Activated T-cell treated with anti-CD3 and anti-CD28 coated beads, Interleukin-2, amount 50 U/mL, for 4 hours (primary cell): ENCODE data around the gene FCAR. TPM values are rescaled to one million over a fixed set of nuclear protein-coding genes. Genes with fewer than 3 reads are reported as not detected.
"Not testable (repeated sequence)": the region's sequence is repeated elsewhere in the genome, so short reads cannot be mapped to it uniquely, and the experiment has no call there.

ENCODE experiments used
- ATAC-seq, 2 donors: fragments of 200-7000 bp; cut with Tn5 transposase; one replicate each; pipeline ENCODE4 v1.10.0; 2021
- DNase-seq: peaks from one replicate; pipeline ENCODE4 v3.0.0-alpha.2; 2020
- H3K27me3 Mint-ChIP-seq: one replicate; pipeline ENCODE4 v1.8.0; 2021; ENCODE audit warnings: low read depth, mixed read lengths
- H3K36me3 Mint-ChIP-seq: one replicate; pipeline ENCODE4 v1.8.0; 2022; ENCODE audit warnings: mixed read lengths; ENCODE audit not compliant: insufficient read depth
- H3K4me1 Mint-ChIP-seq: one replicate; pipeline ENCODE4 v1.8.0; 2021; ENCODE audit warnings: low read depth, mixed read lengths
- H3K4me3 Mint-ChIP-seq: one replicate; pipeline ENCODE4 v1.8.0; 2021; ENCODE audit warnings: mild to moderate bottlenecking, moderate library complexity, mixed read lengths
- H3K9me3 Mint-ChIP-seq: one replicate; pipeline ENCODE4 v1.8.0; 2021; ENCODE audit warnings: mixed read lengths
- total RNA-seq, 3 donors: library from RNA; stranded (reverse); gene quantifications; one replicate each; pipeline ENCODE4 v1.2.1, GENCODE V29; 2021

Gene FCAR
- total RNA-seq, 3 donors from 2014 or later = not detected

GRCh38 chr19:54871696-54872095, 2.3 kb upstream of the FCAR start:
- H3K27me3 Mint-ChIP-seq = peaks cover 14% of the 10 kb centered on the region
- ATAC-seq = no peak
- H3K36me3 Mint-ChIP-seq = no peaks in the 10 kb centered on the region
- no peak for DNase-seq
- no peak overlapping the region for H3K4me3 Mint-ChIP-seq
- H3K9me3 Mint-ChIP-seq = no peaks in the 10 kb centered on the region
- no peaks in the 10 kb centered on the region for H3K4me1 Mint-ChIP-seq

- Mint-ChIP-seq H3K36me3 (no peaks in the 10 kb centered on the region), H3K27me3 (peaks cover 18% of the 10 kb centered on the region), H3K4me1 (no peaks in the 10 kb centered on the region), H3K4me3 (no peak overlapping the region), H3K9me3 (no peaks in the 10 kb centered on the region)
- ATAC-seq = no peak
- DNase-seq = no peak
Measured at GRCh38 chr19:54875506-54875905, 1.5 kb downstream of the FCAR start.

GRCh38 chr19:54877471-54877870, 3.4 kb downstream of the FCAR start:
- peaks cover 24% of the 10 kb centered on the region for H3K27me3 Mint-ChIP-seq
- no peak for ATAC-seq
- H3K4me3 Mint-ChIP-seq = no peak overlapping the region
- H3K4me1 Mint-ChIP-seq = no peaks in the 10 kb centered on the region
- H3K9me3 Mint-ChIP-seq = no peaks in the 10 kb centered on the region
- DNase-seq = no peak
- H3K36me3 Mint-ChIP-seq = no peaks in the 10 kb centered on the region

GRCh38 chr19:54881884-54882283, 7.8 kb downstream of the FCAR start:
- Mint-ChIP-seq H3K36me3 (no peaks in the 10 kb centered on the region), H3K4me1 (no peaks in the 10 kb centered on the region), H3K27me3 (peaks cover 29% of the 10 kb centered on the region), H3K9me3 (no peaks in the 10 kb centered on the region), H3K4me3 (no peak overlapping the region)
- ATAC-seq = no peak
- no peak for DNase-seq

- no peaks in the 10 kb centered on the region for H3K36me3 Mint-ChIP-seq
- no peaks in the 10 kb centered on the region for H3K9me3 Mint-ChIP-seq
- H3K4me3 Mint-ChIP-seq = no peak overlapping the region
- ATAC-seq (no peak), DNase-seq (no peak)
- H3K4me1 Mint-ChIP-seq = no peaks in the 10 kb centered on the region
- peaks cover 29% of the 10 kb centered on the region for H3K27me3 Mint-ChIP-seq
Measured at GRCh38 chr19:54882758-54883157, 8.7 kb downstream of the FCAR start.

GRCh38 chr19:54883228-54883627, 9.2 kb downstream of the FCAR start:
- Mint-ChIP-seq H3K27me3 (peaks cover 27% of the 10 kb centered on the region), H3K36me3 (no peaks in the 10 kb centered on the region), H3K4me3 (no peak overlapping the region), H3K4me1 (no peaks in the 10 kb centered on the region), H3K9me3 (no peaks in the 10 kb centered on the region)
- DNase-seq (no peak), ATAC-seq (no peak)

GRCh38 chr19:54888239-54888638, 14.2 kb downstream of the FCAR start:
- H3K27me3 Mint-ChIP-seq = no peaks in the 10 kb centered on the region
- no peak for ATAC-seq
- no peaks in the 10 kb centered on the region for H3K4me1 Mint-ChIP-seq
- H3K9me3 Mint-ChIP-seq = no peaks in the 10 kb centered on the region
- no peak for DNase-seq
- no peak overlapping the region for H3K4me3 Mint-ChIP-seq
- H3K36me3 Mint-ChIP-seq = no peaks in the 10 kb centered on the region

GRCh38 chr19:54889566-54889965, 15.5 kb downstream of the FCAR start:
- no peaks in the 10 kb centered on the region for H3K9me3 Mint-ChIP-seq

GRCh38 chr19:54893406-54893805, 19.4 kb downstream of the FCAR start:
- ATAC-seq (no peak), DNase-seq (no peak)
- Mint-ChIP-seq H3K4me1 (no peaks in the 10 kb centered on the region), H3K36me3 (no peaks in the 10 kb centered on the region), H3K9me3 (no peaks in the 10 kb centered on the region), H3K4me3 (no peak overlapping the region), H3K27me3 (peaks cover 8% of the 10 kb centered on the region)

More at GRCh38 chr19:54889566-54889965, 15.5 kb downstream of the FCAR start:
- Mint-ChIP-seq H3K36me3 (no peaks in the 10 kb centered on the region), H3K27me3 (no peaks in the 10 kb centered on the region), H3K4me3 (no peak overlapping the region), H3K4me1 (no peaks in the 10 kb centered on the region)
- no peak for DNase-seq
- no peak for ATAC-seq

GRCh38 chr19:54894106-54894505, 20.1 kb downstream of the FCAR start:
- DNase-seq, H3K36me3 Mint-ChIP-seq, H3K9me3 Mint-ChIP-seq, ATAC-seq, H3K4me3 Mint-ChIP-seq, H3K4me1 Mint-ChIP-seq: not testable (repeated sequence)
- peaks cover 14% of the 10 kb centered on the region for H3K27me3 Mint-ChIP-seq

- ATAC-seq (no peak), DNase-seq (no peak)
- Mint-ChIP-seq H3K27me3 (peaks cover 22% of the 10 kb centered on the region), H3K9me3 (no peaks in the 10 kb centered on the region), H3K36me3 (no peaks in the 10 kb centered on the region), H3K4me1 (no peaks in the 10 kb centered on the region), H3K4me3 (no peak overlapping the region)
Measured at GRCh38 chr19:54896036-54896435, 22.0 kb downstream of the FCAR start.

- ATAC-seq, DNase-seq, H3K4me1 Mint-ChIP-seq, H3K9me3 Mint-ChIP-seq, H3K36me3 Mint-ChIP-seq, H3K4me3 Mint-ChIP-seq: not testable (repeated sequence)
- peaks cover 22% of the 10 kb centered on the region for H3K27me3 Mint-ChIP-seq
Measured at GRCh38 chr19:54898685-54899084, 24.6 kb downstream of the FCAR start.

- not testable (repeated sequence) for H3K4me3 Mint-ChIP-seq, H3K36me3 Mint-ChIP-seq, ATAC-seq, DNase-seq, H3K9me3 Mint-ChIP-seq, H3K4me1 Mint-ChIP-seq
- H3K27me3 Mint-ChIP-seq = peaks cover 22% of the 10 kb centered on the region
Measured at GRCh38 chr19:54899646-54900045, 25.6 kb downstream of the FCAR start.

- not testable (repeated sequence) for H3K4me1 Mint-ChIP-seq, H3K9me3 Mint-ChIP-seq, DNase-seq, H3K4me3 Mint-ChIP-seq, H3K36me3 Mint-ChIP-seq, ATAC-seq
- peaks cover 28% of the 10 kb centered on the region for H3K27me3 Mint-ChIP-seq
Measured at GRCh38 chr19:54901153-54901552, 27.1 kb downstream of the FCAR start.

GRCh38 chr19:54902061-54902460, 28.0 kb downstream of the FCAR start:
- no peaks in the 10 kb centered on the region for H3K4me1 Mint-ChIP-seq
- no peaks in the 10 kb centered on the region for H3K36me3 Mint-ChIP-seq
- DNase-seq = no peak
- ATAC-seq = no peak
- H3K27me3 Mint-ChIP-seq = peaks cover 25% of the 10 kb centered on the region
- H3K4me3 Mint-ChIP-seq = no peak overlapping the region
- H3K9me3 Mint-ChIP-seq = no peaks in the 10 kb centered on the region

- Mint-ChIP-seq H3K27me3 (peaks cover 22% of the 10 kb centered on the region), H3K4me1 (no peaks in the 10 kb centered on the region), H3K9me3 (no peaks in the 10 kb centered on the region), H3K4me3 (no peak overlapping the region), H3K36me3 (no peaks in the 10 kb centered on the region)
- ATAC-seq (no peak), DNase-seq (no peak)
Measured at GRCh38 chr19:54903303-54903702, 29.3 kb downstream of the FCAR start.
